HG03378 (cell line): Measurements from ENCODE around the gene KAZN.

ENCODE experiments used
- ATAC-seq: cut with Tn5 transposase; IDR thresholded peaks from one replicate; pipeline ENCODE4 v1.9.1; 2021; ENCODE audit warnings: mild to moderate bottlenecking, moderate library complexity; ENCODE audit not compliant: unreplicated experiment

Gene KAZN

DNA sequence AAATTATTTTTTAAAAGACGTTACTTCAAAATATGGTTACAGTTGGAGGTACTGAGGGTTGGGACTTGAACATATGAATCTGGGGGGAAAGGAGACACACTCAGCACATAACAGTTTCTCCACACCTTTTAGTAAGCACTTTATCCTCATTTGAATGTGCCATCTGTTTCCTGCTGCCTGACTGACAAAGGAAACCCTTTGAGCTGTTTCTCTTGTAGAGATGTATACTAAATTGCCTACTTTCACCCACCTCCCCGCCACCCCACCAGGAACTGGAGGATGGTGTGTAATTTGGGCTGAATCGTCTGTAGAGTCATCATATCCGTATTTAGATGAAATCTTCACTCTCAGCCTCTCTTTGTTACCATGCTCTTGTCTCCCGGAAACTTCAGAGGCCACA lies 108.1 kb downstream of the KAZN start:
- ATAC-seq, result no peak

DNA sequence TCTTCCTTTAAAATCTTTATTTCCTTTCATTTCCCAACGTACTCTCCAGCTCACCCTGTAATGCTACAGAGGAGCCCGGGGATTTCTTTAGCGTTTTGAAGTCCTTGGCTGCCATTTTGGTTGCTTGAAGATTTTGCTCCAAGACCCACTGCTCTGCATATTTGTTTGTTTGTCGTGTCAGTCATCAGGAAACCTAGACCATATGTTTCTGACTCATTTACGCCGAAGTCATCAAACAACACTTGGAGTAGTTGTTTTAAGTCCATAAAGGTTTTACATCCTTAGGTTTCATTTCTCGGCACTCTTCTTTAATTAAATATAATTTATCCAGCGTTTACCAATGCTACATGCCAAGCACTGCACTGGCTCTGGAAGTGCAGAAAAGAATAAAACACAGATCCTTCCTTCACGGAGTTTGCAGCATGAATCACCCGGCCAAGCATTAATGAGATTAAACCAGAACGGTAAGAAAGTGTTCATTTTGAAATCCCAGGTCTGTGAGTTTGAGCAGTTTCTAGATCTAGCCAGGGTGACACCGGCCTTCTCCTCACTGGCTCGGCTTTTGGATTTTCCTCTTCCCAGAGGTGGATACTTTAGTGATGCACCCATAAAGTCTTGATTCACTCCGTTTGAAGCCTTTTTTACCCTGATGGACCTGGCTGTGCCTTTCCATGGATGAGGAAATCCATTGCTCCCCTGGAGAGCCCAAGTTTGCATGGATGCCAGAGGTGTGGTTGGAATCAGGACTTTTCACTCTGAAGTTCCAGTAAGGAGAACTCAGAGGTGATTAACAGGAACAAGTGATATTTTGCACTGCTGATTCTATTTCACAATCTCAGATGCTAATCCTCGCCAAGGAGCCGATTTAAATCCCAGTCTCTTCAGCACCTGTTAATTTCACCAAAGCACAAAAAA lies 109.3 kb downstream of the KAZN start:
- ATAC-seq, result no peak

DNA sequence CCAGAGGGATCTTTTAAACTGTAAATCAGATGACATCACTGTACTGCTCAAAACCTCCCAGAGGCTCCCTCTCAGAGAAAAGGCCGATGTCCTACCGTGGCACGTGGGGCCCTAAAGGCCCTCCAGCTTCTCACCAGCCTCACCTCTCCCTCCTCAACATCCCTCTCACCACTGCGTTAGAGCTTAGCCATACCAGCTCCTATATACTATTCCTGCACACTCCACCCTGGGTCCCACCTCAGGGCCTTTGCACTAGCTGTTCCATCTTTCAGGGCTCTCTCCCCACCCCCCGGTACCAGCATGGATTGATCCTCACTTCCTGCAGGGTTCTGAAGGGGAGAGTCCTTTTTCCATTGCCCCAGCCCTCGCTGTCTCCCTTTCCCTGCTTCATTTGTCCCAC lies 111.8 kb downstream of the KAZN start:
- no peak for ATAC-seq

DNA sequence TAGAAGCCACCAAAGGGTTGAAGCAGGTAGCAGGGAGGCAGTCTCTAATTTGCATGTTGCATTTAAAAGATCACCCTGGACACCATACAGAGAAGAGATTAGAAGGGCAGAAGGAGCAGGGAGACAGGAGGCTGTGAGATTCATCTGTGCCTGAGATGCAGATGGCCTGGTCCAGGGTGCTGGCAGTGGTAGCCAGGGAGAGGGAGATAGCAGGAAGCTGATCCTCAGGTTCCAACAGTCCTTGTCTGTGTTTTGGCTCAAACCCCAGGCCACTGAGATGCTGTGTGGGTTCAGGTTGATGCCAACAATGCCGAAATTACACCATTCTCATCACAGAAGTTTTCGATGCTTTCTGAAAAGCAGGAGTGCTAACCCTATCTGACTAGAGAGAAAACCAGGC lies 113.7 kb downstream of the KAZN start:
- no peak for ATAC-seq

DNA sequence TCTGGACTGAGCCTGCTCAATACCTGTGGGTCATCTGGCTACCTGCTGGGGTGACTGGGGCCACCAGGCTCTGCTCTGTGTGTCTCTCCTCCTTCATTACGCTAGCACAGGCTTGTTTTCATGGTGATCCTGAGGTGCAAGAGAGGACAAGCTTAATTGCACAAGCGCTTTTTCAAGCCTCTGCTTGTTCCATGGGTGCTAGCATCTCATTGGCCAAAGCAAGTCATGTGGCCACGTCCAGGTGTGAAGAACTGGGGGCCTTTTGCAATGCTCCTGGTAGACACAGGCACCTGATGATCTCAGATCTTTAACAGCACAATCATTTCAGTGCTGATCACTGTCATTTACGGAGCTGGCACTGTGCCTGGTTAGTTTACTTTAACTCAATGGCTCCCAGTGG lies 114.6 kb downstream of the KAZN start:
- no peak for ATAC-seq

DNA sequence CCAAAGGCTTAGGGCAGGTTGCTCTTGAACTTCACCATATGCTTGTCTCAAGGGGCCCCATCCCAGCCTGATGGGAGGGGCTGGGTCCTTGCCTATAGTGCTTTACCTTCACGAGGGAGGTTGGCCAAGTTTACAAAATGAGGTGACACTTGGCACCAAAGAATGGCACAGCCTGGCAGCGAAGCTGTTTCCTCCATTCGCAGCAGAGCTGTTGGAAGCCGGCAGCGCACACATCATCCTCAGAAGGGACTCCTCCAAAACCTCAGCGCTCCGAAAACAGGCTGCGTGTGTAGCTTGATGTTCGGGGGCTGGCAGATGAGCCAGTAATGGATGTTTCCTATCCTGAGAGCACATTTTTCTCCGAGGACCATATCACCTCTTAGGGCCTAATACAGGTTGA lies 116.8 kb downstream of the KAZN start:
- ATAC-seq, result no peak

DNA sequence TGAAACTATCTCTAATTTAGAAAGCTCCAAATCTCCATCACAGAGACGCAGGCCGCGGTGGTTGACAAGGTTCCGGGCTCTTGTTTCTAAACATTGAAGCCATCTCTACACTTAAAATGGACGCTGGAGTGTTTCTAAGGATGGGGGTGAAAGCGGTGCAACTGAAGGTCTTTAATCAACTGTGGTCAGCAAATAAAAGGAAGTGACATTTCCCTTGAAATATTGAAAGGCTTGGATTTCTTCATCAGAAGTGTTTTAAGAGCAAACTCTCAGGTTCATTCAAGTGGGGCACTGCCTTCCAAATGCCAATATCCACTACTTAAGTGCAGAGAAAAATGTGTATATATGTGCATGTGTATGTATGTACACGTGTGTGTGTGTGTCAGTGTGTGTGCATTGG lies 117.3 kb downstream of the KAZN start:
- ATAC-seq, result no peak

DNA sequence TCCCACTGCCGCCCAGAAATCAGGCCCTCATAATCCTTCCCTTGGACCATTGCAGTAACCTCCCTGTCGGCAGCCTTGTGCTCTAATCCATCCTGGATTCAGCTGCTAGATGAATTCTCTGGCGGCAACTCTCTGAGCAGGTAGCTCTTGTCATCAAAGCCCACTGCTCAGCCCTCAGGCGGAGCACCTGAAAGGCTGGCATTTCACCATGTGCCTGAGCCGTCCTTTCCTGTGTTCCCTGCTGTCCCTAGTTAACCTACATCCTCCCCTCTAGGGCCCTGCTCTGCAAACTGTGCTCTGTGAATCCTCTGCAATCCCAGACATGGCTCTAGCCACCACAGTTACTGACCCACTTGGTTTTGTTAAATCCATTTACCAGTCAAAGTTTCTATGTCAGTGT lies 118.0 kb downstream of the KAZN start:
- ATAC-seq, result no peak

DNA sequence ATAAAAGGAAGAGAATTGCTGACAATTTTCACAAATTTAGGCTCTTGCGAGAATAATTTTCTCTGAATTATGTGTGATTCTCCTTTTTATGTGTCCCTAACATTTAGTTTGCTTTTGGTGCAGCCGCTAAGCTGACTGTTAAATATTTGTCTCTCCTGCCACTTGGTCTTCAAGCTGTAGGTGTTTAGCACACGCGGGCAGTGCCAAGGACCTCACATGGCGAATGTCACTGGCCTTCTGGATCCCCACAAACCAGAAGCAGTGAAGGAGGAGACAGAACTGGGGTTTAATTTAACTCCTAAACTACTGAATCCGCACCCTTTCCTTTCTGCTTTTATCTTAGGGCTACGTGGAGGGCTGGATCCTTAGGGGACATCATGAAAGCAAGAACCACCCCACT lies 120.0 kb downstream of the KAZN start:
- no peak for ATAC-seq

DNA sequence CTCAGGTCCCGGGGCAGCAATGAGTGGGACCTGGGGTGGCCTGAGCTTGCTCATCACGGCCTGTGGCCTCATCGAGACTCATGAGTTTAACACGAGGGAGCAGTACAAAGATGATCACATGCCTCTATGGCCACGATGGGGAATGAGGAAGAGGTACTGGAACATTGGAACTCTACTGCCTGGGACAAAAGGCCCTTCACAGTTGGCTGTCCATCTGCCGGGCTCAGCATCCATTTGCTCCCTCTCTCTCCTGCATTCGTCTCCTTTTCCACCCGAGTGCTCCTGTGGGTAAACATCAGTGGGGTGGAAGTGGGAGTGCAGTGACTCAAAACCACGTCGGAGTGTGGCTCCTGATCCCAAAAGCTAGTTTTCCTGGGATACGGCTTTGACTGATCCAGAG lies 124.9 kb downstream of the KAZN start:
- no peak for ATAC-seq

DNA sequence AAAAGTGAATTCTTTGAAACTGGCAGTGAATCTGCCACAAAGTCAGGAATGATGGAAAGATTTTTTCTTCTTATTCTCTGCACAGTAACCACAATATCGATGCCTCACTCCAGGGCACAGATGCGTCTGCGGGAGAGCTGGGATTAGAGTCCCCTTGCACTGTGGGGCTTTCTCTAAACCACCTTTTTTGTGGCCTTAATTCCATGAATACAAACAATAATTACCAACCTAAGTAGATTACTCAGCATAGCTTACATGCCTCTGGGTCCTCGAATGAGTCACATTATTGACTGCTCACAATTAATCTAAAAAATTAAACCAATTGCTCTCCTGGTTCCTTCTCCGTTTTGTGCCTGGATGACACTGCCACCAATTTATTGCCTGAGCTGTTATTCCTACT lies 125.8 kb downstream of the KAZN start:
- no peak for ATAC-seq

DNA sequence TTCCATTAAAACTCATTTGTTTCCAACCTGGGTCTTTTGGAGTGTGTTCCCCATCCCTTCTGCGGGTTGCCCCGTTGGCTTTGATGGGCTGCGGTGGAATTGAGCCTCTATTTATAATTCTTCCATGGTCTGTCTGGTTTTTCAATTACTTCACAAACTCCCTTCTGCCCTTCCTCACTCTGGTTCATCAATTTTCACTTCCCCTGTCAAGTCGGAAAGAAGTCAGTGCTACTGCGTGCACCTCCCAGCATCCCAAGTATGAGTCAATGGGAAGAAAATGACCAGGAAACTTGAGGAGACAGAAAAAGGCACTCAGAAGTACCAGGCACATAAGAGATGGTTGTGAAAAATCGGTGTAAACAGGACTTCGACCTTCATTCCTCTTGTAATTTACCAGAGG lies 126.2 kb downstream of the KAZN start:
- ATAC-seq, result no peak

DNA sequence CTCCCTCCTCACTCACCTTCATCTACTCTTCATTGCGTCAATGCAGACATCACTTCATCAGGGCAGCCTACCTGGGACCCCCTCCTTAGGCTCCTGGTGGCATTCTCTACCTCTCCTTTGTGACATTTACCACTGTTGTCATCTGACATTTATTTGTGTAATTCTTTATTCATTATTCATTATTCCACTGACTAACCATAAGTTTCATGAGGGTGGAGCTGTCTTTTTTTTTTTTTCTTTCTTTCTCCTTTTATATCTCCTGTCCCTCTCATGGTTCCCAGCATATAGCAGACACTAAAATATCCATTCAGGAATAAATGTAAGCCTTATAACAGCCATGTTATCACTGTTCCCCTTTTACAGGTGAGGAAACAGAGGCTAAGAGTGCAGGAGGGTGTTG lies 126.8 kb downstream of the KAZN start:
- no peak for ATAC-seq

DNA sequence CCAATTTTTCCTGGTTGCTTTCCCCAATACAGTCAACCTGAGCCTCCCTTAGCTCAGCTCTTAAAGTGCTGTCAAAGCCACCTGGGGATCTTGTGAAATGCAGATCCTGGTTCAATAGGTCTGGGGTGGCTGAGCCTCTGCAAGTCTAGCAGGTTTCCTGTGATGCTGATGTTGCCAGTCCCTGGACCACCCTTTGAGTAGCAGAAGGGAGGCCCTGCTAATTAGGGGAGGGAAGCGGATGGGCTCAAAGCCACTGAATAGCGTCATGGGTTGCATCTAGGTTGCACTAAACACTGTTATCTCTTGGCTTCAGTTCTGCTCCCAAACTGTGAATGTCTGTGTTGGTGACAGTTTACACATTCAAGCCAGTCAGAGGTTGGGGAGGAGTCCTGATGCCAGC lies 127.2 kb downstream of the KAZN start:
- no peak for ATAC-seq

DNA sequence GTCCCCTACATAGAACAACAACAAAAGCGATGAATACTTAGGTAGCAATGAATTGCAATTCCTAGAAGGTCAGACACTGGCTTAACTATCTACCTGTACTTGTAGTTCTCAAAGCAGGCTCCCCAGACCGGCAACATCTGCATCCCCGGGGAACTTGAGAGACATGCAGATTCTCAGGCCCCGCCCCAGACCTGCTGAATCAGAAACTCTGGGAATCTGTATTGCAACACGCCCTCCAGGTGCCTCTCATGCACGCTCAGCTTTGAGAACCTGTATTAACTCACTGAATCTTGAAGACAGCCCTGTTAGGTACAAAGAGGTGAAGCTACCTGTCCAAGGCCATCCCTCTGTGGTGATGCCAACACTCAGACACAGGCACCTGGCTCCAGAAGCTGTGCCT lies 128.1 kb downstream of the KAZN start:
- no peak for ATAC-seq

DNA sequence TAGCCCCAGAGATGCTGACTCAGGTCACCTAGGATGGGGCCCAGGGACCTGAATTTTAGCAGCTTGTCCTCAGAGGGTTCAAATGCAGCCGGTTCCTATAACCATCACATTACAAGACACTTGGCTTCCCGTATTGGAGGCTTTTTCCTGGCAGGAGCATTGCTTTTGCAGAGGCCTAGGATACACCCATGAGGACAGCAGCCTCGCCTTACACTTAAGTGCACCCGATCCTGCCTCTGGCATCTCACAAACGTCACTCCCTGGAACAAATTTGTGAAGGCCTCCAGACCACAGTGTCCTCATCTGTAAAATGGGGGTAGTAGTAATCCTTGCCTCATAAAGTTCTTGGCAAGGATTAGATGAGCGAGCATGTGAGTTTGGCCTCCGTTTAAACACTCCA lies 130.0 kb downstream of the KAZN start:
- no peak for ATAC-seq

DNA sequence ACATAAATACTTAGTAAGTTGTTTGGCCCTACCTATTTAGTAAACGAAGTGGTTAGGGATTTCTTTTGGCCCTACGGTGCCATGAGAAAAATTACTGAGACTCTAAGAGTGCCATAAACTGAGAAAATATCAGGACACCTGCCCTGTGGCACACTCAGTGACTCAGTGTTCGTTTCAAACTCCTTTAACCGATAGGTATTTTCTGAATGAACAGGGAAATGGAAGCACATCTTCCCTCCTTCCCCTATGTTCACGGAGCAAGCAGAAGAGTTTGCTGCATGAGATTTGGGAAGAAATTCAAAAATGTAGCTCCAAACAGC lies 134.2 kb downstream of the KAZN start:
- ATAC-seq, result no peak

DNA sequence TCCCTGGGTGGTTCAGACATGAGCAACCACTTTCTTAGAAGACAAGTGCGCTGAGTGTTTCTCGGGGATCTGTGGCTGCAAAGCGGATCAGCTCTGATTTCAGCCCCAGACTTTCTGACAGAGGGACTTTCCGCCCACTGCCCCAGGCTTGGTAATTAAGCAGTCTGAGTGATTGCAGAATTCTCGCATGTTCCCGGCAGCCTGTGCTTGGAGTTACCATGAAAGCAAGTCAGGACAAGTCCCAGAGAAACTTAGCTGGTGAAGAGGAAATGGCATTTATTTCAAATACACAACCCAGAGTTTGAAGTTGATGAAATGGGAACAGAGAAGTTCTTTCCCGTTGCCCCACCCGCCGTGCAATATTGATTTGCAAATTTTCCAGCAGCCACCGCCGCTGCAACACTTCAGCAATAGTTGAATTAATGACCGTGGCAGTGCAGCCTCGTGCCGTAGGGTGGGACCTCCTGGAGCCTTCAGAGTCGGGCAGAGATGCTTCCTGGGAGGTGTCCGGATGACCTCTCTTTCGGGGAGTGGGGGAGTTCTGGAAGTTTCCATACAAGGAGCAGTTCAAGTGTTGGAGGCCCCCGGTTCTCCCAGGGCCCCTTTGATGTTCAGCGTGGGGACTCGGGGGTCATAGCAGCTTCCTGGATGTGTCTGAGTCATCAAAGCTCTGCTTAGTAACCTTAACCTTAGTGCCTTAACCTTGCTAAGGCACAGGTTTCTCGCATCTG lies 134.7 kb downstream of the KAZN start:
- ATAC-seq, result no peak

DNA sequence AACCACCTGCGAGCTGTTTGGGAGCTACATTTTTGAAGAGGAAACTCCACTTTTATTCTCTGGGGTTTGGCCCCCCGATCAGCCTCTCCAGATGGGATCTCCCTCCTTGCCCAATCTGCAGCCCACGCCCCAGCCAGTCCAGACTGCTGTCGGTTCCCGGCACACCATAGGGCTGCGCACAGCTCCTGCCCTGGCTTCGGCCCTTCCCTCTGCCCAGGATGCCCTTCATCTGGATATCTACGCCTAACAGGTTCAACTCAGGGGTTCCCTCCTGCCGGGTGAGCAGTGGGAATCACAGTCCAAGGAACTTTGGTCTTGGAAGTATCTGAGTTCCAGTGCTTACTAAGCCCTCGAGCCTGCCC lies 135.3 kb downstream of the KAZN start:
- ATAC-seq, result no peak

DNA sequence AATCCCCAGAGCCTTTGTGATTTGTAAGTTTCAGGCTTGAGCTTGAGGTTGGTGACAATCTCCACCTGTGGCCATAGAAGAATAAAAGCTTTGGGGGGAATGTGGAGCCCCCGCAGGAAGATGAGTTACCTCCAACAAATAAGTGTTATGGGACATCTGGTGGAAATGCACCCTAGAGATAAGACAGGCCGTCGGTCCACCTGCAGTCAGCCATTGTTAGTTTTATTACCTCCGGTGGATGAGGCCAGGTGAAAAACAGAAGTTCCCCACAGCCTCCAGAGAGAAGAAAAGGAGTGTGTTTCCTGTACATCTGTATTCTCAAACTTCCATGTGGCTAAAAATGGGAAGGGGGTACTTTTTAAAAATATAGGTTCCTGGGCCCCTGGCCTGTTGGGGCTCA lies 137.4 kb downstream of the KAZN start:
- no peak for ATAC-seq

DNA sequence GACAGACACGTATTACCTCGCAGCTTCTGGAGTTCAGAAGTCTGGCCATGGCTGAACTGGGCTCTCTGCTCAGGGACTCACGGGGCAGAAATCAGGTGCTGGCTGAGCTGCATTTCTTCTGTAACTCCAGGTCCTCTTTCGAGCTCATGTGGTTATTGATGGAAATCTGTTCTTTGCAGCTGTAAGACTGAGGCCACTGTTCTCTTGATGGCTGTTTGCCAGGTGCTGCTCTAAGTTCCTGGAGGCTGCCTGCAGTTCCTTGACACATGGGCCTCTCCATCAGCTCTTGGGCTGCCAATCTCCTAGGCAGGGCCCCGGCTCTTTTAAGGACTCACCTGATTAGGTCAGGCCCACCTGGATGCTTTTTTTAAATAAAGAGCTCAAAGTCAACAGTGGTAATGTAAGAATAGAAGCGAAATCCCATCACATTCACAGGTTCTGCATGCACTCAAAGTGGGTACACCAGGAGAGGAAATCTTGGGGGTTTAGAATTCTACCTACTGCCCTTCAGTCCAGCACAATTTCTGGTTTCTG lies 139.1 kb downstream of the KAZN start:
- ATAC-seq, result no peak

DNA sequence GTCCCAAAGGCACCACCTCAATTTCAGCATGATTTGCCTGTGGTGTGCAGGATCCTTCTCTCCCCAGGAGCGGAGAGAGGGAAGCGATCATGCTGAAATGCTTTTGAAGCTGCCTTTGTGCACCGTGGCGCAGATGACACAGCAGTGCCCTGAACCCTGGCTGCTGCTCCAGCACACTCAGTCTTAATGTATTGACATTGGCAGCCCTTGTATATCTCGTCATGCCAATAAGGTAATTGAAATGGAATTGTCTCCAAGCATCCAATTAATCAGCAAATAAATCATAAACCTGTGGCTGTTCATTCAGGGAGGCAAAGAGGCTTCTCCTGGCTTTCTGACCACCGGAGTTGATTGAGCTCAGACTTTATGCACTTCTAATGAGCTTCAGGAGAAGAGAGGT lies 139.8 kb downstream of the KAZN start:
- no peak for ATAC-seq
